GM18951 (cell line): Measurements from ENCODE around the gene BCL2L1.
"Not testable (repeated sequence)": the region's sequence is repeated elsewhere in the genome, so short reads cannot be mapped to it uniquely, and the experiment has no call there.

Source experiments
- POLR2A ChIP-seq: IDR thresholded peaks from 4 replicates; pipeline ENCODE4 v1.6.1; 2011; ENCODE audit warnings: mild to moderate bottlenecking; ENCODE audit not compliant: insufficient read length, insufficient read depth; ENCODE audit errors: extremely low read depth
- in situ Hi-C: fragments of 300-500 bp; cut with MboI; formaldehyde crosslinking; loops from one replicate; pipeline ENCODE4 v1.12.0; 2022; ENCODE audit warnings: low sequenced_read_pairs, mixed read lengths, inconsistent platforms; ENCODE audit not compliant: unreplicated experiment

The BCL2L1 gene

DNA sequence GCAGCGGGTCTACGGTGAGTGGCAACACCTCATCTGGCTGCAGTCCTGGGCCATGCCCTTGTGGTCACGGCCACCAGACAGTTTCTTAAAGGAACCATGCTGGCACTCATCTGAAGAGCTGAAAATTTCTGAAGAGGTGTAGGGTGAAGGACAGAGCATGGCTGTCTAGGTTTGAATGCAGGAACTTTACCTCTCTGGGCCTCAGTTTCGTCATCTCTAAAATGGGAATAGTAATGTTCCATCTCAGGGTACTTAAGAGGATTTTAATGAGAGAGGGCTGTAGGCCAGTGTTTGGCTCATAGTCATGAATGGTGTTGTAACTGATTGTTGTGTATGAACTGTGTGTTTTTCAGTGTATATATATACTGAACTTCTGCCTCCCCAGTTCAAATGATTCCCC lies 79.1 kb downstream of the BCL2L1 start:
- in situ Hi-C loops: no loop called here
- no peak for TF ChIP-seq POLR2A

DNA sequence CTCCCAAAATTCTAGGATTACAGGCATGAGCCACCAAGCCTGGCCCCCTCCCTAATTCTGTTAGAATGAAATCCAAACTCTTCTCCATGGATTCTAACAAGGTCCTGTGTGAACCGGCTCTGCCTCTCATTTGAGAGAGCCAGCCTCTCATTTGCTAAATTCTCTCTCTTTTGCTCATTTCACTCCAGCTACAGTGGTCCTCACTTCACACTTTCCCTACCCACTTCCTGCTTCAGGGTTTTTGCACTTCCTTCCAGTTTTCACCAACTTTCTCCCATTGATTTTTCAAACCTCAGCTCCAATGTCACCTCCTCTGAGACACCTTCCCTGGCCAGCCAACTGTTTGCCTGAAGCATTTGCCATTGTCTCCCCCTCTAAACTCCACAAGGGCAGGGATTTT lies 79.8 kb downstream of the BCL2L1 start:
- TF ChIP-seq POLR2A: no peak
- in situ Hi-C loops: no loop called here

DNA sequence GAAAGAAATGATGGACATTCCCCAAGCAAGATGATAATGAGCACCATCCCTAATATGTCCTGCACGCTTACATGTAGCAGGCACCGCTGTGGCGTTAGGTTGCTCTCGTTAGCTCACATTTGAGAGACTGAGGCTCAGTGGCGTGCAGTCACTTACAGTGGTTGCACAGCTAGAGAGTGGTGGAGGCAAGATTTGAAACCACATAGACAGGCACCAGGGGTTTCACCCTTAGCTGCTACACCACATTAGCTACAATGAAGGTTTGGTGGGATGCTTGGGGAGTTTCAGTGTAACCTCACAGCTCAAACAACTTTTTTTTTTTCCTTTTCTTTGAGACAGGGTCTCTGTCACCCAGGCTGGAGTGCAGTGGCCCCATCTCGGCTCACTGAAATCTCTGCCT lies 81.3 kb downstream of the BCL2L1 start:
- TF ChIP-seq POLR2A: no peak
- in situ Hi-C loops: no loop called here

DNA sequence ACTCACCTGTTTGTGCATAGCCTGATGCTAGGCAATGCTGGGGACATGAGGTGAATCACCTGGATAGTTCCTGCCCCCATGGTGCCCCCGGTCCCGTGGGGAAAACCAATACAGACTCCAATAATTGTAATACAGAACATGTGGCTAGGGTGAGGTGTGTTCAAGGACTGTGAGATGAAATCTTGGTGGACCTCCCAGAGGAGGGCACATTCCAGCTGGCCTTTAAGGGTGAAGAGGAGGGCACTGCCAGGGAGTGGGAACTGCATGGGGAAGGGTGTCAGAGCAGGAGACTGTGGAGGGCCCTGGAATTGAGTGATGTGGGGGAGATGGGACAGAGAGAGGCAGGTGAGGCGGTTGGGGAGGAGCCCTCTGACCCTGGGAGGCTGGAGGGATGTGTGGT lies 82.4 kb downstream of the BCL2L1 start:
- no peak for TF ChIP-seq POLR2A
- in situ Hi-C loops: no loop called here

DNA sequence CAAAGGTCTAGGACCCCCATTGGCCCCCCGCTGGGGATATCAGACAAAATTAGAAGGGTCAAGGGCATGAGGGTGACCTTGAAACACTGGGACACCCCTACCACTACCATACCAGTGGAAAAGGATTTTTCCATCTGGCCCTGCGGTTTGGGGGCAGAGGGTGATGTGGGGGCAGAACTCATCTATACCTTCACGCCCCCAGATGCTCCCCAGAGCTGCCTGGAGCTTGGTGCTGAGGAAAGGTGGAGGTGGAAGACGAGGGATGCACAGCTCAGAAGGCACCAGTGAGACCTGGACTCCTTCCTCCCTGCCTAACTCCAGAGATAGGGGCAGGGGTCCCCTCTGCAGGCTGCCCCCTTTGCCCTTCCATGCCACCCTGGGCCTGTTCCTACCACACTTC lies 83.9 kb downstream of the BCL2L1 start:
- TF ChIP-seq POLR2A: no peak
- in situ Hi-C loops: no loop called here

DNA sequence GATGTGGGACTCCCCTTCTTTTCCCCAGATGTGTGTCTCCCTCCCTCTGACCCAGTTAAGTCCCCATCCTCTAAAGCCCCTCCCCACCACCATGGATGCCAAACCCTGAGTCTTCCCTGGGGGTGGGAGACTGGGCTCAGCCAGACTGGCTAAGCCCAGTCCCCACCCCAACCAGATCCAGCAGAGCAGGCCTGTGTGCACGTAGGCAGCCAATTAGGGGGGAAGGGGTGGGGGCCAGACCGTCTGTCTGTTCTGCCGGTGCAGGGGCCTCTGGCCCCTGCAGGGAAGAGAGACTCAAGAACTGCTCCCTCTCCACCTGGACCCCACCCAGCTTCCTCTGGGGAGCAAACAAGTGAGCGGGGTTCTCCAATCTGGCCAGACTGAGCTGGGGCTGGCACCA lies 84.4 kb downstream of the BCL2L1 start:
- in situ Hi-C loops: no loop called here

DNA sequence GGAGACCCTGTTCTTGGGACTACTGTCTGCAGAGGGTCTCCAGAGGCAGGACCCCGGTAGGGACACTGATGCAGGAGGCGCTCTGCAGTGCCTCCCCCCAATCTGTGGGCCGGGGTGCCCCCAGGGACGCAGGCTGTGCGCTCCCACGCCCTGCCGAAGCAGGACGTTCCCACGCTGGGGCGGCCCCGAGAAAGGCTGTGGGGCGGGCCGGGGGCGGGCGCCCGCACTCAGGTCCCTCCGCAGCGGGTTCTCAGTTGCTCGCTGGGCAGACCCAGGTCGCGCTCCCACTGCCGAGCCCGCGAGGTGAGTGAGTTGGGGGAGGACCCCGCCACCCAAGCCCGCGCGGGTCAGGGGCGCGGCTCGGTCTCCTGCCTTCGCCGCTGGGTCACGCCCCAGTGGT lies 85.0 kb downstream of the BCL2L1 start, which contains the start of gene COX4I2:
TSS of gene COX4I2 (plus strand) at position 253 of the 400 bp plus-strand sequence. CDS start 1,106 bp downstream, outside the sequence.
- in situ Hi-C loops: no loop called here

More for the DNA sequence above, 84.4 kb downstream of the BCL2L1 start:
- no peak for TF ChIP-seq POLR2A

DNA sequence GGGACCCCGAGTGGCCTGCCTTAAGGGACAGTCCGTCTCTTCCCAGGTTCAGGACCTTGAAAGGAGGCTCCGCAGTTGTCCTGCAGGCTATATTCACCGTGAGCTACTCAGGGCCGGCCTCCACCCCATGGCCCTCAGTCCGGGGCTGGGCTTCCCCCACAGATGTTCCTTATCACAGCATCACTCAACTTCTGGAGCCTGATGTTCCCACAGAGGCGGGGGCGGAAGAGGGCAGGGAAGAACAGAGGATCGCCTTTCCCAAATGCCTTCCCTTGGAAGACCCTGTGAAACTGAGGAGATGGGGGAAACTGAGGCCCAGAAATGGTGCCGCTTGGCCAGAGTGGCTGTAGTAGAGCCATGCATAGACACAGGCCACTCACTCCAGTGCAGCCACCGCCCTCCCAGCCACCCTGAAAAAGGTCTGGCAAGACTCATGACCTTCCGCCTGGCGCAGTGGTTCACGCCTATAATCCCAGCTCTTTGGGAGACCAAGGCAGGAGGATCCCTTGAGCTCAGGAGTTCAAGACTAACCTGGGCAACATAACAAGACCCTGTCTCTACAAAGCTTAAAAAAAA lies 89.2 kb downstream of the BCL2L1 start:
- no peak for TF ChIP-seq POLR2A
- in situ Hi-C loops: no loop called here

More for the DNA sequence above, 85.0 kb downstream of the BCL2L1 start, which contains the start of gene COX4I2:
- TF ChIP-seq POLR2A: no peak

DNA sequence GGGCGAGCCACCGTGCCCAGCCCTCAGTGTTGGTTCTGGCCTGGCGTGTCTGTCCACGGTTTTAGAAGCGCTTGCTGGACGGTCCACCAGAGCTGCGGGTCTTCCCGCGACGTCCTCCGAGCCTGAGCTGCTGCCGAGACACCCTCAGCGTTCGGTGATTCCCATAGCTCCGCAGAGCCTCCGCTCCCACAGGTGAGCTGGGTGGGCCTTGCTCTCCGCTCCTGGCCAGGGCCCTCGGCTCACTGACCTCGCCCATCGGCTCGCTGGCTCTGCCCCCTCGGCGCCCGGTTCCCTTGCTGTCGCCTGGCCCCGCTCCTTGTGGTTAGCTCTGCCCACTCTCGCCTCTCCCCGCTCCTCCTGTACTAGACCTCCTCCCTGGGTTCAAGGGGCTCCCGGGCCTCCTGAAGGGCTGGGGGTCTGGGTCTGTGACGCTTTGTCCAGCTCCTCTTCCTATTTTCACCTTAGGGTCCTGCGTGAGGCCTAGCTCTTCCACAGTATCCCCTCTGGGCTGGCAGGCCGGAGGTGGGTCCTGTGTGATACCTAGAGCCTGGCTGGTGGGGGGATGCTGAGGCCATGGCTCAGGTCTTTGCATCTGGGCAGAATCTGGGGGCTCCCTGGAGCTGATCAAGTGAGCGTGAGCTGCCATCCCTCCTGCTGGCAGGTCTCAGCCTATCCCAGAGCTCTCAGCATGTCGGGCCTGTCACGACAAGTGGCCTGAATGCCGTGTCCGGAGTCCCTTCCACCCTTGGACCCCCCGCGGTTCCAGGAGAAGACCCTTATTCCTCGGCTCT lies 89.9 kb downstream of the BCL2L1 start:
- no peak for TF ChIP-seq POLR2A
- in situ Hi-C loops: no loop called here

DNA sequence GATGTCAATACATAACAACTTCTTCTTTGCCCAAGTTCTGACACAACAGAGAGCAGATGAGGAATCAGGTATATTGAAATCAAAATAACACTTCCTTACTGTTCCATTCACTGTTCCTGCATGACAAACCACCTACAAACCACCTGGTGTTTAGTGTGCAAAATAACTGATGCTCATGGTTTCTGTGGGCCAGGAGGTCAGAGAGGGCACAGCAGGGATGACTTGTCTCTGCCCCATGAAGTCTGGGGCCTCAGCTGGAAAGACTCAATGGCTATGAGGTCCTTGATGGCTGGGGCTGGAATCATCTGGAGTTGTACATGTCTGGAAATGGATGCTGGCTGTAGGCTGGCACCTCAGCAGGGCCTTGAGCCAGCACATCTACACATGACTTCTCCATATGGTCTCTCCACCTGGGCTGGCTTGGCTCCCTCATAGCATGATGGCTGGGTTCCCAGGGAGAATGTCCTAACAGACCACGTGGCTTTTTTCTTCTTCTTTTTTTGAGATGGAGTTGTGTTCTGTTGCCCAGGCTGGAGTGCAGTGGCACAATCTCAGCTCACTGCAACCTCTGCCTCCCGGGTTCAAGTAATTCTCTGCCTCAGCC lies 92.4 kb downstream of the BCL2L1 start:
- no peak for TF ChIP-seq POLR2A
- in situ Hi-C loops: no loop called here

DNA sequence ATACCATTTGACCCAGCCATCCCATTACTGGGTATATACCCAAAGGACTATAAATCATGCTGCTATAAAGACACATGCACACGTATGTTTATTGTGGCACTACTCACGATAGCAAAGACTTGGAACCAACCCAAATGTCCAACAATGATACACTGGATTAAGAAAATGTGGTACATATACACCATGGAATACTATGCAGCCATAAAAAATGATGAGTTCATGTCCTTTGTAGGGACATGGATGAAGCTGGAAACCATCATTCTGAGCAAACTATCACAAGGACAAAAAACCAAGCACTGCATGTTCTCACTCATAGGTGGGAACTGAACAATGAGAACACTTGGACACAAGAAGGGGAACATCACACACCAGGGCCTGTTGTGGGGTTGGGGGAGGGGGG lies 94.6 kb downstream of the BCL2L1 start:
- in situ Hi-C loops: not testable (repeated sequence)

DNA sequence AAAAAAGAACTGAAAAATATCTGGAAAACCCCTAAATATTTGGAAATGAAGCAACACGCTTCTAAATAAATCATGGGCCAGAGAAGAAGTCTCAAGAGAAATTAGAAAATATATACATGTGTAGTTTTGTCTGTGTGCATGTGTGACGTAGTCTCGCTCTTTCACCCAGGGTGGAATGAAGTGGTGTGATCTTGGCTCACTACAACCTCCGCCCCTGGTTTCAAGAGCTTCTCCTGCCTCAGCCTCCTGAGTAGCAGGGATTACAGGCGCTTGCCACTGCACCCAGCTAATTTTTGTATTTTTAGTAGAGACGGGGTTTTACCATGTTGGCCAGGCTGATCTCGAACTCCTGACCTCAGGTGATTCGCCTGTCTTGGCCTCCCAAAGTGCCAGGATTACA lies 96.1 kb downstream of the BCL2L1 start:
- in situ Hi-C loops: not testable (repeated sequence)

DNA sequence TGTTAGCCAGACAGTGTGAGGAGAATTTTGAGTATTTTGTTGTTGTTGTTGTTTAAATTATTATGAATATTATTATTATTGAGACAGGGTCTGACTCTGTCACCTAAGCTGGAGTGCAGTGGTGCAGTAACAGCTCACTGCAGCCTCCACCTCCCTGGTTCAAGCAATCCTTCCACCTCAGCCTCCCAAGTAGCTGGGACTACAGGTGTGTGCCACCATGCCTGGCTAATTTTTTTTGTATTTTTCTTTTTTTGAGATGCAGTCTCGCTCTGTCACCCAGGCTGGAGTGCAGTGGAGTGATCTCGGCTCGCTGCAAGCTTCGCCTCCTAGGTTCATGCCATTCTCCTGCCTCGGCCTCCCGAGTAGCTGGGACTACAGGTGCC lies 99.6 kb downstream of the BCL2L1 start:
- in situ Hi-C loops: not testable (repeated sequence)

DNA sequence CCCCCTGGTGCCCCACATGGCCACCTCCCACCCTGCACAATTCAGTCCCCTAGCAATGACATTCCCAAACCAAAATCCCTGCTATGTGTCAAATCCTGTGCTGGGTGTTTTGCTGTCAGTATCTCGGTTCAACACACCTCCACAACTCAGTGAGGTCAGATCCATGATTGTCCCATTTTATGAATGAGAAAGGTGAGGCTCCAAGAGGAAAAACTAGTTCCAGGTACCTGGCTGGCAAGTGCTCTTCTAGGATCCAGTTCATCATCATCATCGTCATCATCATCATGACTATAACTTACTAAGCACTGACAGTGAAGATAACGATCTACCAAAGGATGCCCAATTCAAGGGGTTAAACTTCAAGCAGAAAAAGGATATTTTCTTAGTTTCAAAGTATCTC lies 102.4 kb downstream of the BCL2L1 start:
- no peak for TF ChIP-seq POLR2A
- in situ Hi-C loops: no loop called here

DNA sequence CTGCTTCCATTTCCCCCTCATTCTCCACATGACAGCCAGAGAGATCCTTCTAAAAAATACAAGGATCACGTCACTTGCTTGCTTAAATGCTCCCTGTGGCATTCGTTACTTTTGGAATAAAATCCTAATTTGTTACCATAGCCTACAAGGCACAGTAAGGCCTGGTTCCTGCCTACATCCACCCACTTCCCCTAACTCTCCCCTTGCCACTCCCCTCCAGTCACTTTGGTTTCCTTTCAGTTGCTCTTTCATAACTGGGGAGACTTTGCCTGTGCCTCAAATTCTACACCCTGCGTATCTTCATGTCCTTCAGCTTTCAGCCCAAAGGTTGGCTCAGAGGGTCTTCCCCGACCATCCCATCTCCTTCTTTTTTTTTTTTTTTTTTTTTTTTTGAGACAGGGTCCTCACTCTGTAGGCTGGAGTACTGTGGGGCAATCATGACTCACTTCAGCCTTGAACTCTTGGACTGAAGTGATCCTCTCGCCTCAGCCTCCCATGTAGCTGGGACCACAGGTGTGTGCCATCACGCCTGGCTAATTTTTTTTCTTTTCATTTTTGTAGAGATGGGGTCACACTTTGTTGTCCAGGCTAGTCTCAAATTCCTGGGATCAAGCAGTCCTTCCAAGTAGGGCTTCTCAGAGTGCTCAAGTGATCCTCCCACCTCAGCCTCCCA lies 105.1 kb downstream of the BCL2L1 start:
- no peak for TF ChIP-seq POLR2A
- in situ Hi-C loops: no loop called here
